HFF-Myc (cell line): ENCODE data around the gene ZCCHC14.
A peak's percentile ranks its signal among the peaks of the same experiment; 100 is the strongest.

Source experiments
- DNase-seq: peaks from one replicate; pipeline ENCODE4 v3.0.0-alpha.2; 2011; ENCODE audit warnings: low read depth; ENCODE audit errors: extremely low read depth
- H3K4me3 ChIP-seq: replicated peaks from 2 replicates; pipeline ENCODE4 v1.5.1; 2011; ENCODE audit warnings: low read depth, mild to moderate bottlenecking, control low read depth, low read length
- CTCF ChIP-seq: IDR thresholded peaks from 2 replicates; pipeline ENCODE4 v1.5.1; 2012; ENCODE audit warnings: mild to moderate bottlenecking, low read depth, low read length, control low read depth; ENCODE audit errors: missing control alignments

Gene ZCCHC14

DNA sequence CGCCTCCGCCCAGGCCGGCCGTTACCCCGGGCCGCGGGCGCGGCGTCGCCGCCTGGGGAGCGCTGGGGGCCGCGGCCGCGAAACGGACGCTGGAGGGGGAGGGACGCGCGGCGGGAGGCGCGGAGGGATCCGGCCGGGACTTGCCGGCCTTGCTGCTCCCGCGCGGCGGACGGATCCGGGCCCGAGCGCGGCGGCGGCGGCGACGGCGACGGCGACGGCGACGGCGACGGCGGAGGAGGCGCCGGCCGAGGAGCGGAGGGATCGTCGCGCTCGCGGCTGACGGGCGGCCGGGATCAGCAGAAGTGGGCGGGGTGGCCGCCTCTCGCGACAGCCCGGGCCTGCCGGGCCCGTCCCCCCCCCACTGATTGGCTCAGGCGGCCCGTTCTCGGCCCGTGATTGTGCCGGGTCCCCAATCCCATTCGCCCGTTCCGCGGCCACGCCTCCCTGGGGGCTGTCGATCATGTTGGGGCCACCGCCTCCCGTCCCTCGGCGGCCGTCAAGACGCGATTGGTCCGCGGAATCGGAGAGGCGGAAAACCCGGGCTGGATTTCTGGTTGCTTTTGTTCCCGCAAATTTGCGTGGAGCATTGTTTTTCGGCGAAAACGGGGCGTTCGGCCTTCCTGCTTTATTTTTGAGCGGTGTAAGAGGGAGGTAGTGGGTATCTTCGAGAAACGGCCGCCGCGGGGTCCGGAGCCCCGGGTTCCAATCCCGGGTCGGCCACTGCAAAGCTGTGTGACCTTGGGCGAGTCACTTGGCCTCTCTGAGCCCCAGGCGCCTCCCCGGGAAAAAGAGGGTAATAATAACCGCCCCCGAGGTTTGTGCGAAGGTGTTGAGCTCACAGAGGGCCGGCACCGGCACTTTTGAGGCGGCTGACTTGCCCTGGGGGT is at the start of gene ZCCHC14:
Gene ZCCHC14 (minus strand): TSS at position 304 of the 887 bp plus-strand sequence. CDS start 786 bp downstream, outside the sequence.
- peak within 1 kb of the TSS; percentile 49 for H3K4me3 ChIP-seq
- no peak for TF ChIP-seq CTCF
- DNase-seq, result peak; percentile 87

GRCh38 chr16:87541872-87542234 is 49.0 kb upstream of the ZCCHC14 start:
- no peak overlapping the region for H3K4me3 ChIP-seq
- DNase-seq, result no peak
- TF ChIP-seq CTCF, result no peak

GRCh38 chr16:87541147-87541871 is 48.5 kb upstream of the ZCCHC14 start:
- no peak overlapping the region for H3K4me3 ChIP-seq
- no peak for DNase-seq
- TF ChIP-seq CTCF, result no peak

GRCh38 chr16:87540897-87541146 is 48.0 kb upstream of the ZCCHC14 start:
- no peak for DNase-seq
- TF ChIP-seq CTCF, result no peak
- H3K4me3 ChIP-seq, result no peak overlapping the region

- no peak for TF ChIP-seq CTCF
- no peak overlapping the region for H3K4me3 ChIP-seq
- no peak for DNase-seq
These were observed 47.5 kb upstream of the ZCCHC14 start for GRCh38 chr16:87540072-87540896.

GRCh38 chr16:87539113-87539512 is 46.3 kb upstream of the ZCCHC14 start:
- no peak for TF ChIP-seq CTCF
- no peak for DNase-seq
- H3K4me3 ChIP-seq, result no peak overlapping the region
